Hematopoietic multipotent progenitor cell treated with erythropoietin and hydrocortisone succinate and interleukin-3 and kit ligand, for 15 days (in vitro differentiated cells): ENCODE measurements around the gene IMPDH2.
"Not testable (repeated sequence)": the region's sequence is repeated elsewhere in the genome, so short reads cannot be mapped to it uniquely, and the experiment has no call there.

ENCODE experiments used
- DNase-seq: peaks from one replicate; pipeline ENCODE4 v3.0.0-alpha.2; 2015; ENCODE audit warnings: low spot score

Gene IMPDH2

DNA sequence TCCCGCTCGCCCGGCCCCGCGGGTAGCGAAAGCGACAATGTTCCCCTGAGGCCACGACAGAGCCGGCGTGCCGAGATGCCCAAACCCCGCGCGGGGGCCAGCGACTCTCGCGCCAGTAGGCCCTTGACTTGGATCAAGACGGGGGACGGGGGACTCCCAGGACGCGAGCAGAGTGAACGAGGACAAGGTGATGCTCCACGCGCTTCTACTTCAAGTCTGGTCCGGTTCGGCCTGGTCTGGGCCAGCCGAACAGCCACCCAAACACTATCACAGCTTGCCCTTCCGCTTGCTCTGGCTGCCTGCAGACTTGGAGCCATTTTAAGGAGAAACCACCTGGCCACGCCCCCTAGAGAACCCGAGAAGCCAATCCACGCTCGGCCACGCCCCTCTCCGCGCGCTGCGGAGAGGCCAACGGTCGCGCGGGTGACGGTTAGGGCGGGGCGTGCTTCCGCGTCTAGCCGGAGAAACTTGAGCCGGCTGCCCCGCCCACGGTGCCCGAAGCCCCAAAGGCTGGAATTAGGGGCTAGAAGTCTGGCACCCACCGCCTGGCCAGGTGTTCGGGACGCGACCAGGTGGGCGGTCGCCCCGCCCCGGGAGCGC lies 7.9 kb downstream of the IMPDH2 start:
- DNase-seq, result peak; percentile 100

DNA sequence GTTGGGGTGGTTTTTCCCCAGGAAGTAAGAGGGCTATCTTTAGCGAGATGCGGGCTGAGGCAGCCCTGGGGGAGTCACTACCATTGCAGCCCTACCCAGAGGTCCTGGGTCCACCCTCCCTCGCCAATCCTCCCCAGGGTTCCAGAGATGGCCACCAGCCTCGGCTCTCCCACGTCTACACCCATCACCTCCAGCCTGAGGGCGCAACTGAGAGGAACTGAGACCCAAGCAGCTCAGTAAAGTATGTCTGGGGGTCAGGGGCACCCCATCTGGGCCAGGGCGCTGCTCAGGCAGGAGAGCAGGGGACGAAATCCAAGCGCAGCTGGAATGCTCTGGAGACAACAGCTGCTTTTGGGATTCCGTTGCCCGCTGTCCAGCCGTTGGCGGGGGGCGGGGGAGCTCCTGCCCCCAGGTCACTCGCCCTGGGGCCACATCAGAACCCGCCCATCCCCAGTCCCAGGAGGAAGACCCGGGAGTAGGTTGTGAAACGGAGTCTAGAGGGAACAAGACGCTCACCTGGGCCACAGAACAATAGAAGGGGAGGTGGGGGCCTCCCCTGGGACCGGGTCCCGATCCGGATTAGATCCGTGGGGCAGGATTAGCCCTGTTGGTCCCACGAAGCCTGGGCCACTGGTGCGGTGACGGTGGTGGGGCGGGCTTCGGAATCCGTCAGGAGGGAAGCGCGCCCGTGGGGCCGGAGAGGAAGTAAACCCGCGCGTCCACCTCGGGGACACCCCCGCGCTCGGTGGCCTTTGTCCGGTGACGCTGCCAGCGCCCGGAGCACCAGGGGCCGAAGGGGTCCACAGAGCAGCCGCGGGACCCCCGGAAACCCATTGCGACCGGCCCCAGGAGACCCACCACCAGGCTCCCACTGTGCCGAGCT lies 8.6 kb downstream of the IMPDH2 start:
- no peak for DNase-seq

DNA sequence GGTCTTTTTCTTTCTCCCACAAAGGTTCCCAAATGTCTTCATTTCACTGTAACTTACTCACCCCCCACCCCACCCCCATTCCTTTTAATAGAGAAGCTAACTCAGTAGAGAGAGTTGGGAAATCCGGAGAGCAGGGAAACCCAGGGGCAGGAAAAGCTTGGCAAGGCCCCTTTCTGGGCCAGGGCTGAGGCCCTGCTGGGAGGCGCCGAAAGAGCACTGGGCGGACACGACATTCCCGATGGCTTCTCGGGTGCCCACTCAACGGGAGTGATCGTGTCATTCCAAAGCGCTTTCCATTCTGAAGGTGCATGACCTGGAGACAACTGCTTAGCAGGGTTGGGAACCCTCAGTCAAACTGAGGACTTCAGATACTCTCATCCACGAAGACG lies 9.3 kb downstream of the IMPDH2 start:
- DNase-seq, result no peak

DNA sequence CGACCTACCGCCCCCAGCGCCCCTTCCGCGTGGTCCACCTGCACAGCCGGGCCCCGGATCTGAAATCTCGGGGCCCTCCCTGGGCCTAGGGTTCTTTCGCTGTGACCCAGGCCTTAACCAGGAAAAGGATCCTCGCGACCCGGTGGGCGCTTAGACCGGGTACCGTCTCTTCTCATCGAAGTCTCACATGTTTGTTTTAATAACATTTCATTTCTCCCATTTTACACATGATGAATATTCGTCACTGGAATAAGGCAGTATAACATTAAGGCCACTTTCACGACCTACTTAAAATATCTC lies 10.5 kb downstream of the IMPDH2 start:
- no peak for DNase-seq

DNA sequence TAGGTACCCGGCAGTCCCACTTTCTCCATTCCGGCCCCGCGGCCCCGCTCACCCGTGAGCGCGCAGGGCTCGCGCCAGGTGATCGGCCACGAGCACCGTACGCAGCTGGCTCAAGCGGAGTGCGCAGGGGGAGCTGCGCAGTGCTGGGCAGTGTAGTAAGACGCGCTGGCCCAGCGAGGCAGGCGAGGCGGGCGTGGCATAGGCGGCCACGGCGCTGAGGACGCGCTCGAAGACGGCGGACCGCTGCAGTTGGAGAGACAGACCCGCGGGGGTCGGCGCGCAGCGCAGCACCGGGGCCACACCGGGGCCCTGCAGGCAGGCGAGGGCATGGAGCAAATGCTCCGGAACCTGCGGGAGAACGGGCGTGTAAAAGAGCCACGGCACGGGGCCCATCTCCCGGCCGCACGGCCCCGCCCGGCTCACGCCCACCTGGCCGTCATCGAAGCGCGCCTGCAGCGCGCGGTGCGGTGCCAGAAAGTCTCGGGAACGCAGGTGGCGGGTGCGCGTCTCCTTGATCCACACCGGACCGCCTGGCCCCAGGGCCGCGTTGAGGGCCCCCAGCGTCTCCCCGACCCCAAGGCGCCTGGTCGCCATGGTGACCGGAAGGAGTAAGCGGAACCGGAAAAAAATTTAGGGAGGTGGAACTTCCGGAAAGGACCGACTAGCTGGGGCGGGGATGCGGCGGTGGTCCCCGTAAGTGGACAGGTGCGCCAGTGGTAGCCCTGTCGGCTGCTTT lies 11.1 kb downstream of the IMPDH2 start, which contains the start of gene DALRD3:
DALRD3 (minus strand) TSS at position 610 of the 736 bp plus-strand sequence; CDS start at position 594, 16 bp downstream.
- DNase-seq, result peak; percentile 61

DNA sequence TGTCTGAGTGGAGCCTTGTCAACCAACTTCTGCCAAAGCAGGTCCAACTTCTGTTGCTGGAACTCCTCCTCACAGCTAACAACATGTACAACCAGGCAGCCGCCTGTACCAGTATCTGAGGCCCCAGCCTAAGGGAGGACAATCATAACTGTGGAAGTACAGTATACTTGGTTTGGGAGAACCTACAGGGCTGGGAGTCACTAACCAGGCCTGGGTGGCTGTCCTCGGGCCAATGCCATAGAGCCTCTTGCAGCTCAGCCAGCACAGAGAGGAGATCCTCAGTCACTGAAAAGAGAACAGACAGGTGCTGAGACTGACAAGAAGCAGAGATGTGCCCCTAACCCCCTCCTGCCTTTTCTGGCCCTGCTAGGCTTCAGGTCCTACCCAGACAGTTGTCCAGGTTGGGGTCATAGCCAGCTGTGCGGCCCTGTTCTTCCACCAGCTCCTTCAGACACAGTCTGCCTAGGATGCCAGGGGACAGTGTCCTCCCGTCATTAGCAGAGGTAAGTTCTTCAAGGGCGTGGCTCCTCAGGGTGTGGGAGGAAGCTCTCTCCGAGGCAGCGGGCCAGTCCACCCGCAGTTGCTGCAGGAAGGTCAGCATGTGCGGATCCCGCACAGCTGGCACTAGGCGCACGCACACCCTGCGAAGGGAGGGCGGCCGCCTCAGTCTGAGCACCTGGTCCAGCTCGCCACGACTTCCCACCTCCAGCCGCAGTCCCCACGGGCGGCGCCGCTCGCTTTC lies 11.8 kb downstream of the IMPDH2 start:
- DNase-seq, result no peak

DNA sequence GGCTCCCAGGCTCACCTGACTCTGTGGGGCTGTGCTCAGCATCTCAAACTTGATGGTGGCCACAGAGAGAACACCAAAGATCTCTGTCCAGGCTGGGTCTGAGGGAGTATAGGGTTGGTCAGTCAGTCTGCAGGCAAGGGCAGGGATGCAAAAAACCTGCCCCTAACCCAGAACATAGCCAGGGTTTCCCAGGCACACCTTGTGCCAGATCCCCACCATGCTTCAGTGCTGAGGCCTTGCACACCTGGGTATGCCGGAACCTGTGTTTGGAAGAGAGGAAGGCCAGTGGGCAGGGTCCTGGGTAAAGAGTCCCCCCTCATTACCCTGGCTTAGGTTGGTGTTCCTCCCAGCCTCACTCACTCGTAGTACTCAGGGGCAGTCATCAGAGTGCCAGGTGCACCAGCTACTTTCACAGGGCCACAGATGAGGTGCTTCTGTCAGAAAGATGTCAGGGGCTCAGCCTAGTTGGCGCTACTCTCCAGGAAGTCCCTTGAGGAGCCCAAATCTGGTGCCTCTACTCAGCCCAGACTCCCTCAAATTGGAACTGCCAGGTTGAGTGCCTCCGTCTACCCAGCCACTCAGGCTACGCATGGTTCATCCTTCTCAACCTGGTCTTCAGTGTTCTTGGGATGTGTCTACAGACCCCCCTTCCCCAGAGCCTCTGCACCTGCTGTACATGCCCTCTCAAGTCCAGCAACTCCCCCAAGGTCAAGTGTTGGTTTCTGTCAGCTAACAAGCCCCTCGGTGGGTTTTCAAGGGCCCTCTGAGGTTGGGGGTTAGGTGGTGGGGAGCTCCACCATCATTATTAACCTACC lies 12.6 kb downstream of the IMPDH2 start:
- no peak for DNase-seq

DNA sequence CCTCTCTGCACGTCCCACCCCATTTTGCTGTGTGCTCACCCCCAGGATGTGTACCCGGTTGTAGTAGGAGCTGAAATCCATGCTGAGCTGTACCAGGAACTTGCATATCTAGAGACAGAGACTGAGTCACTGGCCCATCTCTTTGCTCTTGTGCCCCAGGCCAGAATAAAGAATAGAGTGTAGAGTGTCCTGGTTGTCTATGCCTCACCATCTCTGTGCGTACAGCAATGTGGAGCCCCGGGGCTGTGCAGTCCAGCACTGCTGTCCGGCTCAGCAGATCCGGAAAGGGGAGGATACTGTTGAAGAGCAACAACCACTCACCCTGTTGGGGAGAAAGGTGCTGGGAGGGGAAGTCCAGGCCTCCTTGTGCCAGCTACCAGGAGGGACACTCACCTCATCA lies 13.4 kb downstream of the IMPDH2 start:
- no peak for DNase-seq

DNA sequence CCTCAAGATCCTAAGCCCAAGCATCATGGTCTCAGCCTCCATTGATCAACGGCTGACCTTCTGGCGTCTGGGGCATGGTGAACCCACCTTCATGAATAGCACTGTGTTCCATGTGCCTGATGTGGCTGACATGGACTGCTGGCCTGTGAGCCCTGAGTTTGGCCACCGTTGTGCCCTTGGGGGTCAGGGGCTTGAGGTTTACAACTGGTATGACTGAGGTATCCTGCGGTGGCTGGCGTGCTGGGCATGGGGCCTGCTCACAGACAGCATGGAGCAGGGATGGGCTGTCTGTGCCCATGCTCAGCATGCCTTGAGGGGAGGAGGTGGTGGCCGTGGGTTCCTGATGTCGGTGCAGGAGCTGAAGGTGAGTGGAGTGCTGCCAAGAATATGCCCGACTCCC lies 14.1 kb downstream of the IMPDH2 start:
- no peak for DNase-seq

DNA sequence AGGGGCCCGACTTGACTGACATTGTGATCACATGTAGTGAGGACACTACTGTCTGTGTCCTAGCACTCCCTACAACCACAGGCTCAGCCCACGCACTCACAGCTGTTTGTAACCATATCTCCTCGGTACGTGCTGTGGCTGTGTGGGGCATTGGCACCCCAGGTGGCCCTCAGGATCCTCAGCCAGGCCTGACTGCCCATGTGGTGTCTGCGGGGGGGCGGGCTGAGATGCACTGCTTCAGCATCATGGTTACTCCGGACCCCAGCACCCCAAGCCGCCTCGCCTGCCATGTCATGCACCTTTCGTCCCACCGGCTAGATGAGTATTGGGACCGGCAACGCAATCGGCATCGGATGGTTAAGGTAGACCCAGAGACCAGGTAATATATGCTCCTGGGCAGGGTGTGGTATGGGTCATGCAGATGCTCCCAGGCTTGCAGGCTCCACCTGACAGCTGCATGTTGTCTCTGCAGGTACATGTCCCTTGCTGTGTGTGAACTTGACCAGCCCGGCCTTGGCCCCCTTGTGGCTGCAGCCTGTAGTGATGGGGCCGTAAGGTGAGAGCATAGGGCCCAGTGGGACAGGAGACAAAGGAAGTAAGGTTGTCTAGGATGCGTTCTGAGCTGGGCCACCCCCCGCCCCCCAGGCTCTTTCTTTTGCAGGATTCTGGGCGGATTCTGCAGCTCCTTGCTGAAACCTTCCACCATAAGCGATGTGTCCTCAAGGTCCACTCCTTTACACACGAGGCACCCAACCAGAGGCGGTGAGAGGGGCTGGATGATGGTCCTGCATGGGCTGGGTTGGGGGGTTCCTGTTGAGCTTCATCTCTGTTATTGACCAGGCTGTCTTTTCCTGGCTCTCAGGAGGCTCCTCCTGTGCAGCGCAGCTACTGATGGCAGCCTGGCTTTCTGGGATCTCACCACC lies 15.2 kb downstream of the IMPDH2 start:
- DNase-seq, result peak; percentile 58

DNA sequence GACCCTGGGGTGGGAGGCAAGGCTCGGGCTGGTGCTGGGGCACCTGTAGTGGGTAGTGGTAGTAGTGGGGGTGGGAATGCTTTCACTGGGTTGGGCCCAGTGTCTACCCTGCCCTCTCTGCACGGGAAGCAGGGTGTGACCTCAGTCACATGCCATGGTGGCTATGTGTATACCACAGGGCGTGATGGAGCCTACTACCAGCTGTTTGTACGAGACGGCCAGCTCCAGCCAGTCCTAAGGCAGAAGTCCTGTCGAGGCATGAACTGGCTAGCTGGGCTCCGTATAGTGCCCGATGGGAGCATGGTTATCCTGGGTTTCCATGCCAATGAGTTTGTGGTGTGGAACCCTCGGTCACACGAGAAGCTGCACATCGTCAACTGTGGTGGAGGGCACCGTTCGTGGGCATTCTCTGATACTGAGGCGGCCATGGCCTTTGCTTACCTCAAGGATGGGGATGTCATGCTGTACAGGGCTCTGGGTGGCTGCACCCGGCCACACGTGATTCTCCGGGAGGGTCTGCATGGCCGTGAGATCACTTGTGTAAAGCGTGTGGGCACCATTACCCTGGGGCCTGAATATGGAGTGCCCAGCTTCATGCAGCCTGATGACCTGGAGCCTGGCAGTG lies 16.0 kb downstream of the IMPDH2 start:
- DNase-seq, result no peak

DNA sequence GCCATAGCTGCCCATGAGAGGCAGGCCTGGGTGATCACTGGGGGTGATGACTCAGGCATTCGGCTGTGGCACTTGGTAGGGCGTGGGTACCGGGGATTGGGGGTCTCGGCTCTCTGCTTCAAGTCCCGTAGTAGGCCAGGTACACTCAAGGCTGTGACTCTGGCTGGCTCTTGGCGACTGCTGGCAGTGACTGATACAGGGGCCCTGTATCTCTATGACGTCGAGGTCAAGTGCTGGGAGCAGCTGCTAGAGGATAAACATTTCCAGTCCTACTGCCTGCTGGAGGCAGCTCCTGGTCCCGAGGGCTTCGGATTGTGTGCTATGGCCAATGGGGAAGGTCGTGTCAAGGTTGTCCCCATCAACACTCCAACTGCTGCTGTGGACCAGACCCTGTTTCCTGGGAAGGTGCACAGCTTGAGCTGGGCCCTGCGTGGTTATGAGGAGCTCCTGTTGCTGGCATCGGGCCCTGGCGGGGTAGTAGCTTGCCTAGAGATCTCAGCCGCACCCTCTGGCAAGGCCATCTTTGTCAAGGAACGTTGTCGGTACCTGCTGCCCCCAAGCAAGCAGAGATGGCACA lies 16.7 kb downstream of the IMPDH2 start:
- DNase-seq, result no peak

DNA sequence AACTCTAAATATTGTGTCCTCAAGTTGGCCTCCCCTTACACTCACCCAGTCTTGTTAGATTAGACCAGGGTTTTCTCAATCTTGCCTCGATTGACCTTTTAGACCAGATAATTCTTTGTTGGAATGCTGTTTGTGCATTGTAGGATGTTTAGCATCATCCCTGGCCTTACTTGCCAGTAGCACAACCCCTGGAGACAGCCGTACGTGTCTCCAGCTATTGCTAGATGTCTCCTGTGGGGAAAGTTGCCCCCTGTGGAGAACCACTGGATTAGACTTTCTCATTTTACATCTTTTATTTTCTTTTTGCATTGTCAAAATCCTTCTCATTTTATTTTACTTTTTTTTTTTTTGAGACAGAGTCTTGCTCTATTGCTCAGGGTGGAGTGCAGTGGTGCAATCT lies 19.8 kb downstream of the IMPDH2 start:
- no peak for DNase-seq

DNA sequence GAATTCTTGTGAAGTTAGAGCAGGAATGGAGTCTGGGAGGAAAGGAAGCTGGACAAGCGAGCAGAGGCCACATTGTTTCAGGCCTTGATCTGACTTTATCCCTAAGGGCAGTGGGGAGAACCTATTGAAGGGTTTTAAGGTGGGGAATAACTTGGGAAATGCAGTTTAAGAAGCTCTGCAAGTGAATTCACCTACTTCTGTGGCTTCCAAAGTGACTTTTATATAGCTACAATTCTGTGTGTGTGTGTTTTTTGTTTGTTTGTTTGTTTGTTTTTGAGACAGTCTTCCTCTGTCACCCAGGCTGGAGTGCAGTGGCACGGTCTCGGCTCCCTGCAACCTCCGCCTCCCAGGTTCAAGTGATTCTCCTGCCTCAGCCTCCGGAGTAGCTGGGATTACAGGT lies 20.6 kb downstream of the IMPDH2 start:
- DNase-seq, result not testable (repeated sequence)

DNA sequence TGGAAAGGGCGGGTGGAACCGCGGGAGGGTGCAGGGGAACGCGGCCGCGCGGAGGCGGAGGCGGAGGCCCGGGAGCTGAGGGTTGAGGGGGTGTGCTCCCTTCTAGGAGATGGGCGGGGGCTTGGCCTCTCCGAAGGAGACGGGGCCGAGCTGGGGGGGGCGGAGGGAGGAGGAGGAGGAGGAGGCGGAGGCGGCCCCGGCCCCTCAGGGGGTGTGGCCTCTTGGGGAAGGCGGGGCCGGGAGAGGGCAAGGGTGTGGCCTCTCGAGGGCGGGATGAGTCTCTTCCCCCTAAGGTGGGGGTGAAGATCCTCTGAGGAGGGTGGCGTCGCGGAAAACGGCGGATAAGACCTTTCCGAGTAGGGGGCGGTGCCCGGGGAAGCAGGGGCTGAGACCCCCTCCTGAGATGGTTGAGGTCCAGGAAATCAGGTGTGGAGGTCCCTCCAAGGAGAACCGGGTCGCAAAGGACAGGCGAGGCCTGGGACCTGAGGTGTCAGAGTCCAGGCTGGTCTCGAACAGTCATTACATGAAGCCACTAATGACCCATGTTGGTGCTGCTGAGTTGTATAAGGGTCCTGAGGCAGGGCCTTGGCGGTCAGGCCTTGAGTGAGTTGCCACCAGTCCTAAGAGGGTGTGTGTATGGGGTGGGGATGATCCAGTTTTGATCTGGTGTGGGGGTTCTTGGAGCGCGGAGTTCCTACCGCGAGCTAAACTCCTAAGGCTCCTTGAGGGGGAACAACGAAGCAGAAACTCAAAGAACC lies 21.2 kb downstream of the IMPDH2 start:
- DNase-seq, result peak; percentile 89

DNA sequence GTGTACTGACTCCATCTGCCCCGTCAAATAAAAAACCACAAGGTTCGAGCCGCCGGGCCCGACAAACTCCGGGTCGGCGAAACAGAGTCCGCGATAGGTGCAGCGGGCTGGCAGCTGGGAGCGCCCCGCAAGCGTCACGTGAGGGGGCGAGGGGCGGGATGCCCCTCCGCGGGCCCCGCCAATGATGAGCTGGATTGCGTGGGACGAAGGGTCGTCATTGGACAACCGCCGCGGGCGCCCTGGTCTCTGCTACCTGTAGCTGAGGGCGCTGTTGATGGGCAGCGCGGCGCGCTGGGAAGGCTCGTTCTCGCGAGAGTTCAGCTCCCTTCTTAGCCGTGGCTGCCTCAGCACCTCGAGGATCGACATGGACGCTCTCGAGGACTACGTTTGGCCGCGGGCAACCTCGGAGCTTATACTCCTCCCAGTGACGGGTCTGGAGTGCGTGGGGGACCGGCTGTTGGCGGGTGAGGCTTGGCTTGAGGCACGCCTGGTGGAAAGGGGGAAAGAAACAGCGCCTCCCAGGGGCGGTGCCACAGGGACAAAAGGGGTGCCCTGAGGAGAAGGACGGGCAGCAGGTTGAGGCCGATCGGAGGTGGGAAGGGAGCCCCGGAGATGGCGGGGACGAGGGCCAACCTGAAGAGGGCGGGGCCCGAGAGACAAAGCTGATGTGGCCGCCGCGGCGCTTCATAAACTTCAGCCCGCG lies 22.0 kb downstream of the IMPDH2 start, which contains the start of gene WDR6:
WDR6 (plus strand) TSS at position 324 of the 703 bp plus-strand sequence; CDS start at position 365, 41 bp downstream.
- peak; percentile 94 for DNase-seq

DNA sequence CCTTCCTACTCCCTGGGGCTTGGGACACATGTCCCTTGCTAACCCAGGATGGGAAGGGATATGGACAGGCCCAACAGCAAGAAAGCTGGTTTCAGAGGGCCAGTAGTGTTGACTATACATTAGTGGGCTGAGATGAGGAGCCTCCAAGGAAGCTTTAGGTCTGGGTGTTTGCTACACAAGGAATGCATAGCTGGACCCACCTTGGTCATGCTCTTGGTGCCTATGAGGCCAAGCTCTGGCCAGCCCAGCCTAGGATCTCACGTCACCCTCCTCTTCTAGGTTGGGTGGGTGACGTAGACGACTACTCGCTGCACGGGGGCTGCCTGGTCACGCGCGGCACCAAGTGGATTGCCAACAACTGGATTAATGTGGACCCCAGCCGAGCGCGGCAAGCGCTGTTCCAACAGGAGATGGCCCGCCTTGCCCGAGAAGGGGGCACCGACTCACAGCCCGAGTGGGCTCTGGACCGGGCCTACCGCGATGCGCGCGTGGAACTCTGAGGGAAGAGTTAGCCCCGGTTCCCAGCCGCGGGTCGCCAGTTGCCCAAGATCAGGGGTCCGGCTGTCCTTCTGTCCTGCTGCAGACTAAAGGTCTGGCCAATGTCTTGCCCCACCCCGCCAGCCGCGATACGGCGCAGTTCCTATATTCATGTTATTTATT lies 22.7 kb downstream of the IMPDH2 start:
- DNase-seq, result peak; percentile 49
